HG02840 (cell line): ENCODE results near the gene TMCO4.

Source experiments
- ATAC-seq: cut with Tn5 transposase; IDR thresholded peaks from one replicate; pipeline ENCODE4 v1.9.1; 2021; ENCODE audit warnings: mild to moderate bottlenecking, moderate library complexity, moderate number of reproducible peaks; ENCODE audit not compliant: unreplicated experiment, low FRiP score

The TMCO4 gene

DNA sequence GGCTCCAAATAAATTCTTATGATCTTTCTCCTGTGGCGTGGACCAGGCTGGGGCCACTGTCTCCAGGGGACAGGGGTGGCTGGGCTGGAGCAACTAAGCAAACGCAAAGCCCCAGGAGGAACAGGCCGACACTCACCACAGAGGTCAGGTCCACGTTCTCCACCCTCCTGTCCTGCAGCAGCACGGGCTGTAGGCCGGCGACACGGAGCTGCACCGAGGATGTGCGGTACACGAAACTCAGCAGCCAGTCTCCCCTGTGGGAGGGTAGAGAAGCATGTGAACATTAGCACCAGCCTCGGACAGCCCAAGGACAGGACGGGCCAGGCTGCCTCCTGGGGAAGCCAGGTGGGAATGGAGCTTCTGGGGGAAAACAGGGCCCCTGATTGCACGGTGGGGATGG is 105.4 kb downstream of the TMCO4 start:
- no peak for ATAC-seq

DNA sequence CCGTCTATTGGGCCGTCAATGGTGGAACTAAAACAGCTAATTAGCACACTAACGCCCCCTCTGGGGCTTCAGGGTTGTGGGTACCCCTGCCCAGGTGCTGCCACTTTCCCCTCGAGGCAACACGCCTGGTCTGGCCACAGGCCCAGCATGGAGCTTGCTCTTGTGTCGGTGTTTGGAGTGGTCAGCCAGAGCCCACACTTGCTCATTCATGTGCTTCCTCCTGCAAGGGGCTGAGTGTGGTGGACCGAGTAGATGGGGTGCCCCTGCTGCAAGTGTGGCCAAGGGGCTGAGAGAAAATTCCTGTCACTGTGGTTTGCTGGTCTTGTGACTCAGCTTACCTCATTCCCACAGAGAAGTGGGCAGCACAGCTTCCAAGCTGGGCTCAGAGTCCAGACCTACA is 109.4 kb downstream of the TMCO4 start:
- ATAC-seq, result no peak

GRCh38 chr1:19689856-19690255 is 109.9 kb downstream of the TMCO4 start:
- ATAC-seq, result no peak

- no peak for ATAC-seq
These were observed 110.5 kb downstream of the TMCO4 start for GRCh38 chr1:19689085-19689757.

DNA sequence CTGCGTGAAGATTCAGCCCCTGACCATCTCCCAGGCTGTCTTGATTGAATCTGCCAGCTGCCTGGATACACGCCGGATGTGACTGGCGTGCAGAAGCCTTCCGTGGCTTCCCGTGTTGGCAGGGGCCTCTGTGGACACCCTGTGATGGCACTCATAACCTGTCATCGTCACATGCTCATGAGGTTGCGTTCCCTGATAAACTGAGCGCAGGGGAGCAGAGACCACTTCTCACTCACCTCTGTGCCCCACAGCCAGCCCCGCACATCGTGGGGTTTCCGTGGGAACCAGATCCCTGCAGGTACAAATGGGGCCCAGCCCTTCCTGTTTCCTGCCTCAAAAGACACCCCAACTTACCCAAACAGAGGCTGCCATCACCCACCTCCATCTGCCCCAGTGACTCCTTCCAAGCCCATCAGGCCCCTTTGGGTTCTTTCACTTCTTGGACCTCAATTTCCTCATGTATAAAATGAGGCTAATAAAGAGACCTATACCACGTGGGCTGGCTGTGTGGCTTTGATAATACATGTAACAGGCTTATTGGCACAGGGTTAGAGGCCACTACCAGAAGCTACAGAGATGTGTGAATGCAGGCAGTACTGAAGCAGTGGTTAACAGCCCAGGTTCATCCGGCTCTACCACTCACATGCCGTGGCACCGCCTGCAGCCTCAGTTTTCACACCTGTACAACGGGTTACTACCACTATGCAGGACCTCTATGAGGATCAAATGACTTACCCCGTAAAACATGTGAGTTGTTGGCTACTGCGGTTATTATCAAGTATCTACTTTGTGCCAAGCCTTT is 111.5 kb downstream of the TMCO4 start:
- ATAC-seq, result no peak

GRCh38 chr1:19687414-19687813 is 112.3 kb downstream of the TMCO4 start:
- no peak for ATAC-seq

- ATAC-seq, result no peak
These were observed 113.7 kb downstream of the TMCO4 start for GRCh38 chr1:19685994-19686393.

DNA sequence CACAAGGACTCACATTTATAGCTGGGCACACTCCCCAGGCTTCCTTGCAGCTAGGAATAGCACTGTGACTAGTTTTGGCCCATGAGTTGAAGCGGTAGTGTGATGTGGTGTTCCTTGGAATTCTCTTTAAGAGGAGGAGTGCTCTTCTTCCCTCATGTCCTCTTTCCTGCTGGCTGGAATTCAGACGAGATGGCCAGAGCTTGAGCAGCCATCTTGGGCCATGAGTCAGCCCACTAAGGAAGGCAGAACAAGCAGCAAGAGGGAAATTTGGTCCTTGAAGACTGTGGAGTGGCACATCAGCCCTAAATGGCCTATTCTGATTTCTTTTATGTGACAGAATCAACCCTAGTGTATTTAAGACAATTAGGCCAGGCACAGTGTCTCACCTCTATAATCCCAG is 115.0 kb downstream of the TMCO4 start:
- ATAC-seq, result no peak

DNA sequence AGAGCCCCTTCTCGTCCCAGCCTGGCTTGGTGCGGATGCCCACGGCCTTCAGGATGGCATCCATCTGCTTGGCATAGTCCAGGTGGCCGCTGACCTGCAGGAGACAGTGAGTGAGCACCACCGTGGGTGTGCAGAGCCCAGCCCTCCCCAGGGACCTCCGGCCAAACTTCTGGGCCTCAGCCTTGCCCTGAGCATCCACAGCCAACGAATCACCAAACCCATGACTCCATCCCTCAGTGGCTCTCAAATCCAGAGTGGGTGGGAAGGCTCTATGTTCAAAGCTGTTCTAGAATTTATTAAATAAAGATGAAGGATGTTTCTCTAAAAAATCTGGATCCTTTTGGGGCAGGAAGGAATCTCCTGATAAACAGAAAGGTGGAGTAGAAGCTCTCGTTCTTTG is 116.4 kb downstream of the TMCO4 start:
- no peak for ATAC-seq

DNA sequence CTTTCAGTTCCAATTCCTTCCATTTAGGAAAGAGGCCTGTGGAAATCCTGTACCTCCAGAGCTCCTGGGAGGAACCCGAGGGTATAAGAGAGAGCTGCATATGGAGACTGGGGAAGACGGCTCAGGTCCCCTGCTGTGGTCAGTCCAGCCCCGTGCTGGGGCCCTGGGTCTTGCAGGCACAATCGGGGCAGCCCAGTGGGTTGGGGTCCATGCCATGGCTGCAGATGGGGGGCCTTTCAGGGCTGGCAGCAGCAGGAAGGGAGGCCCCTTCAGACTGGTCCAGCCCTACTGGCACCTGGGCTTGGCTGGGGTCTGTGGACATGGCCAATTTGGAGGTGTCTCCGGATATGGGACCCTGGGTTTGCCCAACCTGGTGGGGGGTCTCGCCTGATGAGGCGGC is 116.8 kb downstream of the TMCO4 start:
- no peak for ATAC-seq

- ATAC-seq, result no peak
These were observed 117.5 kb downstream of the TMCO4 start for GRCh38 chr1:19682257-19682656.

GRCh38 chr1:19680644-19681043 is 119.1 kb downstream of the TMCO4 start:
- no peak for ATAC-seq

- no peak for ATAC-seq
These were observed 120.0 kb downstream of the TMCO4 start for GRCh38 chr1:19679691-19680090.

DNA sequence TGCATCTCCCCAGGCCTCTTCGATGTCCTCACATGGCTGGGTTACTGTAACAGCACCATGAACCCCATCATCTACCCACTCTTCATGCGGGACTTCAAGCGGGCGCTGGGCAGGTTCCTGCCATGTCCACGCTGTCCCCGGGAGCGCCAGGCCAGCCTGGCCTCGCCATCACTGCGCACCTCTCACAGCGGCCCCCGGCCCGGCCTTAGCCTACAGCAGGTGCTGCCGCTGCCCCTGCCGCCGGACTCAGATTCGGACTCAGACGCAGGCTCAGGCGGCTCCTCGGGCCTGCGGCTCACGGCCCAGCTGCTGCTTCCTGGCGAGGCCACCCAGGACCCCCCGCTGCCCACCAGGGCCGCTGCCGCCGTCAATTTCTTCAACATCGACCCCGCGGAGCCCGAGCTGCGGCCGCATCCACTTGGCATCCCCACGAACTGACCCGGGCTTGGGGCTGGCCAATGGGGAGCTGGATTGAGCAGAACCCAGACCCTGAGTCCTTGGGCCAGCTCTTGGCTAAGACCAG is 120.7 kb downstream of the TMCO4 start:
- no peak for ATAC-seq

DNA sequence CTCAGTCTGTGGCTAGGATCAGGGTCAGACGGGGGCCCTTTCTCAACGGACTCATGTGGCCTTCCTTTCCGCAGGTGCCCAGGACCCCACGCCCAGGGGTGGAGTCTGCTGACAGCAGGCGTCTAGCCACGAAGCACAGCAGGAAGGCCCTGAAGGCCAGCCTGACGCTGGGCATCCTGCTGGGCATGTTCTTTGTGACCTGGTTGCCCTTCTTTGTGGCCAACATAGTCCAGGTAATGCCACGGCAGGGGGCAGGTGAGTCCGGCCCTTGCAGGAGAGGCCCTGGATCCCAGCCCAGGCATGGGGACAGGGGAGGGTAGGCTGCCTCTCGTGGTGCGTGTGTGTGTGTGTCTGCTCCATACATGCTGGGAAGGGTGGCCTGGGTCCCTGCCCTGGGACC is 121.2 kb downstream of the TMCO4 start:
- no peak for ATAC-seq

DNA sequence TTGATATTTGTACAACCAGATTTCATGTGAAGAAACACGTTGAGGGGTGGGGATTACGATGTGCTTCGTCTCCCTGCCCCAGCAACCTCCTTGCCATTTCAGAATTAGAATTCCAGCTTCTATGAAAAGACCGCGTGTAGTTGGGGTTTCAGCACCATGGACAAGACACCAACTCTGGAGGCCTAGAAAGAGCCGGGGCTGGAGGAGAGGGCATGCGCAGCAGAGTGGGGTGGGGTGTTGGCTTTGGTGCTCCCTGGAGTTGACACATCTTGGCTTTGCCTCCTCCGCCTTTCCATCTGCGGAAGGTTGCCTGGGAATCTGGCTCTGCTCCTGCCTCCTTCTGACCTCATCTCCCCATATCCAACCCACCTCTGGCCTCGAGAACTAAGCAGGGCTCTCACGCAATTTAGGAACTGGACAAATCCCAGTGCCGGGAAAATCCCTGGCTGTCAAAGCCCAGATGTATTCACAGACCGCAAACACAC is 123.2 kb downstream of the TMCO4 start:
- no peak for ATAC-seq

DNA sequence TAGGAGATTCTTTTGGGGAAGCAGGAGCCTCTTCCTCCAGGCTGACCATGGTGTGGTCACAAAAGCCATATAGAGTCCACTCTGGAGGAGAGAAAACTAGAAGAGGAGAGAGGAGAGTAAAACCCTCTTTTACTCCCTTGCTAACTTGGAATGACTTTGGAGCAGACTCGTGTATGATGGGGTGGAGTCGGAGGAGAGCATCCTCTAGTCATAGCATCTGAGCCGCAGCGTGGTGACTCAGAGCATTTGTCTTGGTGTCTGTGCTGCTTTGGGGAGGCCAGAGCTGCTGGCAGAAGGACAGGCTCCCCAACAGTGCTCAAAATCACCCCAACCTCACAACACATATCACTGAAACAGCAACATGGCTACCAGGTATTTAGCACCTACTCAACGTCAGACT is 123.9 kb downstream of the TMCO4 start:
- ATAC-seq, result no peak

- ATAC-seq, result no peak
These were observed 127.5 kb downstream of the TMCO4 start for GRCh38 chr1:19672237-19672636.

DNA sequence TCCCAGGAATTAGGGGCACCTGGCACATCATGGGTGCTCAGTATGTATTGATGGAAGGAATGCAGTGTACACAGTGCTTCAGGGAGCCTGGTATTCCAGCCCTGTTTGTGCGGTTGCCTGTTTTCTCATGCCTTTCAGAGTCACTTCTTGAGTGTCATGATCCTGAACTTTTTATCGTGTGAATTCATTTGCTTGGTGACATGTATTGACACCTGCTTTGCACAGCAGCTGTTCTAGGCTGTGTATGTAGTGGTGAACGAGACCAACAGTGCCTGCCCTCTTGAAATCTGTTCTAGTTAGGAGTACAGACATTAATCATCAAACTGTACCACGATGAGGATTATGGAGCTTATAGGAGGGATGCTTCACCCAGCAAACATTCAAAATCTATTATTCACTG is 128.9 kb downstream of the TMCO4 start:
- no peak for ATAC-seq

- no peak for ATAC-seq
These were observed 130.8 kb downstream of the TMCO4 start for GRCh38 chr1:19668888-19669287.

- ATAC-seq, result no peak
These were observed 133.9 kb downstream of the TMCO4 start for GRCh38 chr1:19665496-19666465.
